GM12864 (cell line): ENCODE measurements around the gene MT2A.

Experiments
- DNase-seq: peaks from one replicate; pipeline ENCODE4 v3.0.0-alpha.2; 2011; ENCODE audit warnings: low read depth
- H3K4me3 ChIP-seq: 2 replicates; pipeline ENCODE4 v1.5.1; 2011; ENCODE audit warnings: mild to moderate bottlenecking, low read depth, low read length, control low read depth
- TF ChIP-seq, protein P1 (sequence below): IDR thresholded peaks from 2 replicates; pipeline ENCODE4 v1.5.1; 2011; ENCODE audit warnings: low read depth, mild to moderate bottlenecking, moderate library complexity, low read length, control low read depth, inconsistent platforms; ENCODE audit errors: missing control alignments

The MT2A gene

DNA sequence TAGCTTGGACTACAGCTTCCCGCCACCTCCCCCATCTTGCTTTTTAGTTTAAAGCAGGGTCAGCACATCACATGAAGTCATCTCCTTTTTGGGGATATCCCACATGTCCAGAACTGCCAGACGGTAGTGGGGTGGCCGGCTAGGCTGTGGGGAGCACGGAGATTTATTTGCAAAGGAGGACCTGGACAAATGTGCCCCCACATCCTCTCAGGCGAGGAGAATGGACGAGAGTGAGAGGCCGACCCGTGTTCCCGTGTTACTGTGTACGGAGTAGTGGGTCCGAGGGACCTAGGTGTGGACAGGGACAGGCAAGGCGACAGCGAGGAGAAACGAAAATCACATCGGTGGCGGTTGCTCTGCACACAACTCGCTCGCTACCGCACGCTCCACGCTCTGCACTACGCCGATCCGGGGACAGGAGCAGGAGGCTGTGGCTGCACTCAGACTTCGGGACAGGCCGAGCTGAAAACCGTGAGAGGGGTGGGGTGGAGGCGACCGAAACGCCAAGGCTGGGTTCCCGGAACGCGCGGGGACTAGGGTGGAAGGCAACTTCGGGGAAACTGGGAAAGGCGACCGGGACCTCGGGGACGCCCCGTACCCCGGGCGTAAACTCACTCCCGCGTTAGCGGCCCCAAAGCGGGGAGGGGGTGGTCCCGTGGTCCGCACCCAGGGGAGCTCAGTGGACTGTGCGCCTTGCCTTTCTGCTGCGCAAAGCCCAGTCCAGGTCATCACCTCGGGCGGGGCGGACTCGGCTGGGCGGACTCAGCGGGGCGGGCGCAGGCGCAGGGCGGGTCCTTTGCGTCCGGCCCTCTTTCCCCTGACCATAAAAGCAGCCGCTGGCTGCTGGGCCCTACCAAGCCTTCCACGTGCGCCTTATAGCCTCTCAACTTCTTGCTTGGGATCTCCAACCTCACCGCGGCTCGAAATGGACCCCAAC is 29.7 kb downstream of the MT2A start, which contains the start of gene MT1A:
Gene MT1A, plus strand, starts transcription at position 853 of the 937 bp plus-strand sequence. Its CDS starts 73 bp downstream, at position 926.
- DNase-seq: no peak
- TF ChIP-seq, protein P1, sequence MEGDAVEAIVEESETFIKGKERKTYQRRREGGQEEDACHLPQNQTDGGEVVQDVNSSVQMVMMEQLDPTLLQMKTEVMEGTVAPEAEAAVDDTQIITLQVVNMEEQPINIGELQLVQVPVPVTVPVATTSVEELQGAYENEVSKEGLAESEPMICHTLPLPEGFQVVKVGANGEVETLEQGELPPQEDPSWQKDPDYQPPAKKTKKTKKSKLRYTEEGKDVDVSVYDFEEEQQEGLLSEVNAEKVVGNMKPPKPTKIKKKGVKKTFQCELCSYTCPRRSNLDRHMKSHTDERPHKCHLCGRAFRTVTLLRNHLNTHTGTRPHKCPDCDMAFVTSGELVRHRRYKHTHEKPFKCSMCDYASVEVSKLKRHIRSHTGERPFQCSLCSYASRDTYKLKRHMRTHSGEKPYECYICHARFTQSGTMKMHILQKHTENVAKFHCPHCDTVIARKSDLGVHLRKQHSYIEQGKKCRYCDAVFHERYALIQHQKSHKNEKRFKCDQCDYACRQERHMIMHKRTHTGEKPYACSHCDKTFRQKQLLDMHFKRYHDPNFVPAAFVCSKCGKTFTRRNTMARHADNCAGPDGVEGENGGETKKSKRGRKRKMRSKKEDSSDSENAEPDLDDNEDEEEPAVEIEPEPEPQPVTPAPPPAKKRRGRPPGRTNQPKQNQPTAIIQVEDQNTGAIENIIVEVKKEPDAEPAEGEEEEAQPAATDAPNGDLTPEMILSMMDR: no peak
- no peak within 1 kb of the TSS for H3K4me3 ChIP-seq

DNA sequence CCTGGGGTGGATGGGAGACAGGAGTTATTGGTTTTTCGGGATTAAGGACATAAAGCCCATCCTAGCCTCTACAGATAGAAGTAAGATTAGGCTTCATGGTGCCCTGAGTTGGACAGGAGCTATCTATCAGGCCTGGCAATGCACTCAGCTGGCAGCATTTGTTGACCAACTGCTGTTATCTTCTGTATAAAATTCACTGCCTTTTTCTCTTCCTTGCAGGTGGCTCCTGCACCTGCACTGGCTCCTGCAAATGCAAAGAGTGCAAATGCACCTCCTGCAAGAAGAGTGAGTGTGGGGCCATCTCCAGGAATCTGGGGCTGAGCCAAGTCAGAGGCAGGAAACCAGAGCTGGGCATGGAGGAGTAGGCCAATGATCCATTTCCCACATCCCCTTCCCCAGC is 30.7 kb downstream of the MT2A start:
- TF ChIP-seq, protein P1: no peak
- H3K4me3 ChIP-seq: no peak overlapping the region
- DNase-seq: no peak

GRCh38 chr16:56640076-56640475 is 31.7 kb downstream of the MT2A start:
- no peak for DNase-seq
- H3K4me3 ChIP-seq: no peak overlapping the region
- TF ChIP-seq, protein P1: no peak

- no peak overlapping the region for H3K4me3 ChIP-seq
- TF ChIP-seq, protein P1: no peak
- no peak for DNase-seq
Observed at GRCh38 chr16:56641166-56641565, 32.8 kb downstream of the MT2A start.

DNA sequence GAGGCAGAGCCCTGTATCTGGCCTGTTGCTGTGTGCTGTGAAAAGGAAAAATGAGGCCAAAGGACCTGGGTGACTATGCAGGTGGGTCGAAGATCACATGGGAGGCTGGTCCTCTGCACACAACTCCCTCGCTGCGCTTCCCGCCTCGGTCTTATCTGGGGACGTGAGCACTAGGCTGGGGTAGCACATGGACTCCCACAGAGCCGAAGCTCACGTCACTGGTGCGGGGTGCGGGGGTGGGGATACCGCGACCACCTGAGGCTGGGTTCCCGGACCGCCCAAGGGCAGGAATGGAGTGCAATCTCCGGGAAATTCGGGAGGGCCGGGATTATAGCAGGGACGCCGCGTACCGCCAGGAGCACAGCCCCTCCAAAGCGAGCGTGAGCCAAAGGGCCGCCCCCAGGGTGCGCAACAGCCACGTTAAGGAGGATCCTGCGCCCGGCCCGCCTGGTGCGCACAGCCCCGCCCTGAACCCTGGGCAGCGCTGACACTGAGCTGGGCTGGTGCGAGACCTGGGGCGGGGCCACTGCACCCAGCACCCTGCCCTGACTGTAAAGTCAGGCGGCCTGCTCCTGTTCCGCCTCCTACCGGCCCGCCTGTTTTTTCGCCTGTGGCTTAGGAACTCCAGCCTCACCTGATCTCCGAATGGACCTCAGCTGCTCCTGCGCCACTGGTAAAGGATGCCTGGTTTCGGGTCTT is 34.8 kb downstream of the MT2A start:
- TF ChIP-seq, protein P1: peak; percentile 15
- H3K4me3 ChIP-seq: no peak overlapping the region; the same call in 1 of the 2 replicates
- DNase-seq: no peak

DNA sequence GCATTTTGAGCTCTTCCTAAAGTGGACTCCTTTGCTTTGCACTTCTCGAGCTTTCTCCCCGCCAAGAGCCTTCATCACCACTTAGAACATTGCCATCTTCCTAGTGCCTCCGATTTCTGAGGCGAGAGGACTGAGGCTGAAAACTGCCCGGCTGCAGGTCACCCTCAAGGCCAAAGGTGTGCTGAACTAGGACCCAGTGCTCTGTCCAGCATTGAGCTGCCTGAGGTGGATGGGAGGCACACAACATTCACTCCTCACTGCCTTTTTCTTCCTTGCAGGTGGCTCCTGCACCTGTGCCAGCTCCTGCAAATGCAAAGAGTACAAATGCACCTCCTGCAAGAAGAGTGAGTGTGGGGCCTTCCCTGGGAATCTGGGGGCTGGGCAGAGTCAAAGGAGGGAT is 35.4 kb downstream of the MT2A start:
- H3K4me3 ChIP-seq: no peak overlapping the region
- DNase-seq: no peak
- TF ChIP-seq, protein P1: no peak
